H4 (cell line): ENCODE data around the gene NUDT8. TPM values are rescaled to one million over a fixed set of nuclear protein-coding genes. Genes with fewer than 3 reads are reported as not detected.

Experiments used
- DNase-seq: peaks from one replicate; pipeline ENCODE4 v3.0.0-alpha.2; 2015; ENCODE audit warnings: low spot score
- total RNA-seq: library from RNA; depleted of rRNA; stranded (reverse); fragments of >200 nt; shearing (Covaris generic); gene quantifications from 2 replicates; pipeline ENCODE4 v1.2.3, GENCODE V29; 2014; rRNA removed

NUDT8 gene, protein sequence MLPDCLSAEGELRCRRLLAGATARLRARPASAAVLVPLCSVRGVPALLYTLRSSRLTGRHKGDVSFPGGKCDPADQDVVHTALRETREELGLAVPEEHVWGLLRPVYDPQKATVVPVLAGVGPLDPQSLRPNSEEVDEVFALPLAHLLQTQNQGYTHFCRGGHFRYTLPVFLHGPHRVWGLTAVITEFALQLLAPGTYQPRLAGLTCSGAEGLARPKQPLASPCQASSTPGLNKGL
- total RNA-seq = 12.4 and 15.7 TPM in 2 replicates

DNA sequence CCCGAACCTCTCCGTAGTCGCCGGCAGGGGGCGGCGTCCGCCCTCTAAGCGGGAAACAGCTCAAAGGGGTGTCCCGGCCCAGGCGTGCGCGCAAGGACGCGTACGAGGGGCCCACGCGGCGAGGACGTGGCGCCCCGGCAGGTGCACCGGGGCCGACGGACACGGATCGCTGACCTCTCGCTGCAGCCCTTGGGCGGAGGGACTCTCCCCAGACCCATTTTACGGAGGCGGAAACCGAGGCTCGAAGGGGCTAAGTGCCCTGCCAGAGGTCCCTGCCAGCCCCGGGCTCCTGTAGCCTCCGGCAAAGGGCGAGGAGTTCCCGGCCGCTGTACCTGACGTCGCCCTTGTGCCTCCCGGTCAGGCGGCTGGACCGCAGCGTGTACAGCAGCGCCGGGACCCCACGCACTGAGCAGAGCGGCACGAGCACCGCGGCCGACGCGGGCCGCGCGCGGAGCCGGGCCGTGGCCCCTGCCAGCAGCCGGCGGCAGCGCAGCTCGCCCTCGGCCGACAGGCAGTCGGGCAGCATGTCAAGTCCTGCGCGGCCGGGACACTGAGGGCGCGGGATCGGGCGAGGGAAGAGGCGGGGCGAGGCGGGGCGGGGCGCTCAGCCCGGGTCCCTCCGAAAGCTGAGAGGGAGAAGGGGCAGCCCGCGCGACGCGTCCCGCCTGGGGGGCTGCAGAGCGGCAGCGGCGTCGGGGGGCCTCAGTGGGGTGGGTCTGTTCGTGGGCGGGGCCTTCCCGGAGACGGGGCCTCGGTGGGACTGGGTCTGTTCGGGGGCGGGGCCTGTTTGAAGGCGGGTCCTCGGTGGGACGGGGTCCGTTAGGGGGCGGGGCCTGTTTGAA, at the start of gene NUDT8:
Gene NUDT8, minus strand, starts transcription at position 552 of the 842 bp plus-strand sequence. Its CDS starts 26 bp downstream, at position 526.
- DNase-seq = peak; percentile 64

DNA sequence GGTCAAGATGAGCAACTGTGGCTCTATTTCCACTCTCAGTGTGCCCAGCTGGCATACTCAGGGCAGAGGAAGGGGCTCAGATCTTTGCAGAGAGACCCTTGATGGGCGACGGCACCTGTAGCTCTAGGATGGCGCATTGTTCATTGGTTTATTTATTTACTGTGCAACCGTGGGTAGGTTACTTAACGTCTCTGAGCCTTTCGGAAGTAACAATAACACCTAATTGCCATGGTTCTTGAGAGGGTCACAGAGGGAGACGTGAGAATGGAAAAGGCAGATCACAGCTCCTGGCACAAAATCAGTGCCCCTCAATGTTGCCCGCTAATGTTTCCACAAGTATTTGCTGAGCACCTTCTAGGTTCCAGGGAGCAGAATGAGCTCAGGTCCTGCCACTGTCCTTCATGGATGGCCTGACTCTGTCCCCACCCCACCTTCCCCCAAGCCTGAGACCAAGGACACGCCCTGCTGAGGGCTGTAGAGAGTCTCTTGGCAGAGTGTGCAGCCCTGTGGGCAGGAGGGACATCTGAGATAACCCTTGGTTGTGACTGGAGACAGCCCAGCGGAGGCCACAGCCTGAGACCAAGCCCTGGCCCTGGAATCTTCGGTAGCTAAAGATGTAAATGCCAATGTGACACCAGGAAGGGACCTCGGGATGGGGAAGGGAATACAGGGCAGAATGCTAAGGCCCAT, 45.5 kb upstream of the NUDT8 start:
- no peak for DNase-seq

DNA sequence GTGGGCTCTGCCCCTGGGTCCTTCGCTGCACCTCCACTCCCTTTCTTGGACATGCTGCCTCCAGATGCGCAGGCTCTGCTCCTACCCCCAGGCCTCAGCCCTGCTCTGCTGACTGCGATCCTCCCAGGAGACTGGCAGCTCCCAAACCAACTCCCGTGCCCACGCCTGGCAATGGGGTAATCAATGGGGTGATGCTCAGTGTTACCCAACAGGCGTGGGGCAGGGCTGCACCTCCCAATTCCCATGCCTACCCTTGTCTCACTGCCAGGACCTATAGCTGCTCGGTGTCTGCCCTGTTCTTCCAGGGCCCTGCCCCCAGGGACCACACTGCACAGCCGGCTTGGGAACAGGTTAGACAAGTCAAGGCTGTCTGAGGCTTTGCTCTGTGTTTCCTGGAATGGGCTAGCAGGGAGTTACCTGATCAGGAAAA, 44.7 kb upstream of the NUDT8 start, which contains the start of gene ALDH3B2:
Gene ALDH3B2, minus strand, starts transcription at position 182 of the 430 bp plus-strand sequence. CDS start 7,688 bp downstream, outside the sequence.
- DNase-seq = no peak

DNA sequence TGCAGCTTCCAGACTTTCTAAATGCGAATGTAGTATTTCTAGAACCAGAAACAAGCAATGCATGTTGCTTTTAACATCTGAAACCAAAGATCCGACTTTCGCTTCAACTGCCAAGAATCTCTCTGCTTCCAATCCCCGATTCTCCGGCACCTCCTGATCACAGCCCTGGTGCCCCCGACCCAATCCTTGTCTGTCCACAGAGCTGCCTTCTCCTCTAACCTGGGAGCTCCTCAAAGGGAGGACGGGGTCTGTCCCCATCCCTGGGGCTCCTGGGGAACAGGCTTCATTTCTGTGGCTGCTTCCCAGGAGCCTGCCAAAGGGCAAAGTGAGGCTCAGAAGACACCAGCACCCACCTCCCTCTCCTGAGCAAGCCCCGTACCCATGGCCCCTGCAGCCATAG, 44.2 kb upstream of the NUDT8 start:
- no peak for DNase-seq

DNA sequence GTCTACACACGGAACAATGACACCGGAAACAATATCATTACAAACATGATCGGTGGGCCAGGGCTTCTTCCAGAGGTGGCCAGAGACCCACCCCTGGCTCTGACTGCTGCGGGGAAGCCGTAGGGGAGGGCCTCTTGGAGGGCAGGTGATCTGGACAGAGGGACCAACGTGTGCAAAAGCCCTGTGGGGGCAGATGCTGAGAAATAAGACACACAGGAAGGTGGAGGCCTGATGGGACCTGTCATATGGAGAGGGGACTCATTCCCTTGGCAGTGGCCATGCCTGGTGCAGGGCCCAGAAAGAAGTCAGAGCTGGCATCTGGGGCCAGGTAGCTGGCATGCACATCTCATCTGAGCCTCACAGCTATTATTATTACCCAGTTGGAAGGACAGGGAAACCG, 43.6 kb upstream of the NUDT8 start:
- no peak for DNase-seq

DNA sequence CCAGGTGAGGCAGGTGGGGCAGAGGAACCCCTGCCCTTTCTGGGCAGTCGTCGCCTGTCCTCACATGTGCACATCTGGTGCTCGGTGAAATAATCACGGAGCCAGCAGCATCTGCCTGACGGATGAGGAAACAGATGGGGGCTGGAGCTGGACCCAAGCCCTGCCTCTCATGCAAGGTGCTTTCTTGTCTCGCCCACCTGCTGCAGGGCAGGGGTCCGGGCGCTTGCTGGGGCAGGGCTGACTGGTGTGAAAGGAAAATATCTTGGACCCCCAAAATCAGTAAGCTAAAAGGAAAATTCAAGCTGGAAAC, 41.4 kb upstream of the NUDT8 start:
- no peak for DNase-seq

DNA sequence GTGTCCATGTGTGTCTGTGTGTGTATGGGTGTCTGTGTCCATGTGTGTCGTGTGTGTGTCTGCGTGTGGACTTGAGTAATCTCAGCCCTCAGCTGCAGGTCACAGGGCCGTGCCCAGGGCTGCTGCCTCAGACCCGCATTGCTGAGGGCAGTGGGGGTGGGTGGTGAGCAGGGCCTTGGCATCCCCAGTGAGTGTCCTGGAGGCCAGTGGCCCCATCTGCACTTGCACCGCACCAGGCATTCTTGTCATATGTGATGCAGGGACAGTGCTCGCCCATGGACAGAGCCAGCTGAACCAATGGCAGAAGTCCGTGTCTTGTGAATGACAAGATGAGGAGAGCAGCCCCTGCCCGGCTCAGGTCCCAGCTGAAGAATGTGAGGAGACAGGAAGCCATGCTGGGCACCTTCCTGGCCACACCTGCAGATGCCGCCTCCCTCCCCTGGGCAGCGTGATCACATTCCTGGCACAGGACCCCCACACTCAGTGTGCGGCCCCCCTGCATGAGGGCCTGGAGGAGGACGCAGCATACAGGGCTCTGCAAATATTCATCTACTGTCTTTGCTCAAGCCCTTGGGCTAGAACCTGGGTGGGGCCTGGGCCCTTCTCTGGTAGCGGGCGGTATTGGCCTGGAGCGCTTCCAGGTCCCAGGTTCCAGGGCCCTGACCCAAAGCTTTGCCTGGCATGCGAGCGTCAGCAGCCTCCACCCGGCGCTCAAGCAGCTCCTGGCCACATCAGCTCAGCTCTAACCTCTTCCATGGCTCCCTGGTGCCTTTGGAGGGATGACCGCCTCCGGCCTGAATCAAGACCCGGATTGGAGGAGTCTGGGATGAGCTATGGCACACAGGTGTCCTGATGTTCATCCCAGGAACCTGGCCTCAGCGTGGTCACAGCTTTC, 40.8 kb upstream of the NUDT8 start:
- no peak for DNase-seq

DNA sequence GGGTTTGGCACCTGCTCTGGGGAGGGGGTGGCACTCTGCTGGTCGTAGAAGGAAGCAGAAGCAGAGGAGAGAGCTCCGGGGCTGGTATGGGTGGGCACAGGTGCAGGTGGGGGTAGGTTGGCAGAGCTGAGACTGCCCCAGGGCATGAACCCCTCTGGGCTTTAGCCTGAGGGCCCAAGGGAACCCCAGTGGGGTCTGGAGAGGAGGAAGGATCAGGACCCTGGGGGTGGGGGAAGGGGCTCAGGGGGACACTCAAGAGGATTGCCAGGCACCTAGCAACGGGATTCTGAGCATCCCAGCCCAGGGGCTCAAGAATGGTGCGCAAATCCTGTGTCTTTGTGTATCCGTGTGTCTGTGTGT, 38.4 kb upstream of the NUDT8 start:
- no peak for DNase-seq

DNA sequence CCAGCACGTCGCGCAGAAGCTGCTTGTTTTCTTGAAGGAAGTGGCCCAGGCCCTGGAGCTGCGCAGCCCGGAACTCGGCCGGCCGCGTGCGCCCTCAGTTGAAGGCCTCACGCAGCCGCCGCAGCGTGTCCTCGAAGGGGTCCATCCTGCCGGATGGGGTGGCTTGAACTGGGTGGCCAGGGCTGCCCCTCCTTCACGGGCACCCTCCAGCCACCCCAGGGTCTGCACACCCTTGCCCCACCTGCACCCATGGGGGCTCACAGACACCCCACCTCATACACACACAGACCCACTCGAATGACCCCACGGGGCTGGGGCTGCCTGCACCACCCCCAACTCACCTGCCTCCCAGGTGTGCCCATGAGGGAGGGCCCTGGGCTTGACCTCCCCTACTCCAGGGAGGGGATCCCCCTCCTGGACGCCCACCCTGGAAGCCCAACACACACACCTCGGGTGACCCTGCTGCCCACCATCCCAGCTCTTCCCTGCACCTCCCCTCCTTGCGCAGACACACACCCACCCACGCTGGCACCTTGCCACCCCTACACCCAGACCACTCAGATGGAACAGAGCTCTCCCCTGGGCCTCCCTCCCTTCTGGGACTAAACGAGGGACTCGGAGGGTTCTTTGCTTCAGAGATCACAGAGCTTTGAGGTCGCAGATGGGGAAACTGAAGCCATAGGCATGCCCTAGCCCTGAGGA, 37.9 kb upstream of the NUDT8 start:
- no peak for DNase-seq

DNA sequence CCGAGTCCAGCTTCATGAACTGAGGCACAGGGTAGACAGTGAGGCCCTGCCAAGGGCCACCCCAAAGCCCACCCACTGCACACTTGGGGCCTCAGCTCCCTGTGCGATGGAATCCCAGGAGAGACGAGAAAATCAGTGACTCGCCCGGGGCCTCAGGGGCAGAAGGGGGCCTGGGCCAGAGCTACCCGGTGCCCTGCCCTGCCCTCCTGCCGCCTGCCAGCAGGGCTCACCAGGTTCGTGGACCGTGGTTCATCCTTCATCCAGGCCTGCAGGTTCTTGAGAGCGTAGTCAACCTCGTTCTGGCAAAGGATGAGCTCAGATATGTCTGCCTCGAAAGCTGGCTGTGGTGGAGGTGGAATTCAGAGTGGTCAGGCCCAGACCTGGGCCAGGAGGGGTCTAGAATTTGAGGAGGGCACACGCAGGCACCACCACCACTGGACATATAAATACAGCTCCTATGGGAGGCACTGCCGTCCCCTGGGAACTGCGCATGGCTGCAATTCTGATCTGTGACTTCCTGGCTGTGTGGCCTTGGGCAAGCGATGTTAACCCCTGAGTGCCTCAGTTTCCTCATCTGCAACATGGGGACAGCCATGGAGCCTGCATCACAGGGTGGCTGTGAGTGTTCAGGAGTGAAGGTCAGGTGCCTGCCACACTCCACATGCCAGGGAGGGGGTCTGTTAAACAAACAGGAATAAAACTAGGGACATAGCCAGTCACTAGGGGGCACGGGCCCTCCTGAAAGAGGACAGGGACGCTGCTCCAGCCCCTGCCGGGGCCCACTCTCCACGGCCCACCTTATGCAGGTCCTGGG, 37.1 kb upstream of the NUDT8 start:
- DNase-seq = no peak

DNA sequence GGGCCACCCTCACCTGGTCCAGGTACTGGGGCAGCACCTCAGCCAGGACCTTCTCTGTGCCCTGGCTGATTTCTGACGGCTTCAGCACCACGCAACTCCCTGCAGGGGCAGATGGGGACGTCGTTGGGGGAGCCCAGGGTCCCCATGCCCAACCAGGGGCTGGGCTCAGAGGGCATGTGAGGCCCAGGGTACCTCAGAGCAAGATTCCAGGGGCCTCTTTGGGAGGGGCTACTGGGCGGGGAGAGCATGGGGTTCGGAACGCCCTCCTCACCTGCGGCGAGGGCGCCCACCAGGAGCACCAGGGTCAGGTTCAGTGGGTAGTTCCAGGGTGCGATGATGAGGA, 36.5 kb upstream of the NUDT8 start:
- no peak for DNase-seq

DNA sequence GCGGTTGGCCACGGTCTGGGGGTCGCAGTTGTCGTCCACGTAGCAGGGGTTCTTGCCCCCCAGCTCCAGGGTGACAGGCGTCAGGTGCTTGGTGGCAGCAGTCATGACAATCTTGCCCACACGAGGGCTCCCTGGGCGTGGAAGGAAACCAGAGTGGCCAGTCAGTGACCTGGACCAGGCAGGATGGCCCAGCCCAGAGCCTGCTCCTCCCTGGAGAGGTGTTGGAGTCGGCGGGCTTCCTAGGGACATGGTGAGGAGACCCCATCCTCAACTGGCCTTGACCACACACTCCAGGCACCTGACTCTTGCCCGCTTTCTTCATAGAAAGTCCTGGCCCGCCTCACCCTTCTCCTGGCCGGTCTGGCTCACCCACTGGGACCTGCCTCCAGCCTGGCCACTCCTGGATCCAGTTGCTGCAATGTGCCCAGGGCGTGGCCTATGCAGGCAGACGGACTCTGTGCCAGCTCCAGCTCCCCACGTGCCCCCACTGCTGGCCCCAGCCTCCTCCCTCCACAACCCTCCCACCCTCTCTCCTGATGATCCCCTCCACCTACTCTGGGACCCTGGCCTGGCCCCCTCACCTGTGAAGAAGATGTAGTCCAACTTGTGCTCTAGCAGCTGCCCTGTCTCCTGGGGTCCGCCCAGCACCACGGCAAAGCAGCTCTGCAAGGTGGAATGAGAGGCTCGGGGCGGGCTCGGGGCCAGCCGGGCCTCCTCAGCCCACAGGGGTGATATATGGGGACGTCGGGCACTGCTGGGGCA, 36.0 kb upstream of the NUDT8 start:
- DNase-seq = no peak

DNA sequence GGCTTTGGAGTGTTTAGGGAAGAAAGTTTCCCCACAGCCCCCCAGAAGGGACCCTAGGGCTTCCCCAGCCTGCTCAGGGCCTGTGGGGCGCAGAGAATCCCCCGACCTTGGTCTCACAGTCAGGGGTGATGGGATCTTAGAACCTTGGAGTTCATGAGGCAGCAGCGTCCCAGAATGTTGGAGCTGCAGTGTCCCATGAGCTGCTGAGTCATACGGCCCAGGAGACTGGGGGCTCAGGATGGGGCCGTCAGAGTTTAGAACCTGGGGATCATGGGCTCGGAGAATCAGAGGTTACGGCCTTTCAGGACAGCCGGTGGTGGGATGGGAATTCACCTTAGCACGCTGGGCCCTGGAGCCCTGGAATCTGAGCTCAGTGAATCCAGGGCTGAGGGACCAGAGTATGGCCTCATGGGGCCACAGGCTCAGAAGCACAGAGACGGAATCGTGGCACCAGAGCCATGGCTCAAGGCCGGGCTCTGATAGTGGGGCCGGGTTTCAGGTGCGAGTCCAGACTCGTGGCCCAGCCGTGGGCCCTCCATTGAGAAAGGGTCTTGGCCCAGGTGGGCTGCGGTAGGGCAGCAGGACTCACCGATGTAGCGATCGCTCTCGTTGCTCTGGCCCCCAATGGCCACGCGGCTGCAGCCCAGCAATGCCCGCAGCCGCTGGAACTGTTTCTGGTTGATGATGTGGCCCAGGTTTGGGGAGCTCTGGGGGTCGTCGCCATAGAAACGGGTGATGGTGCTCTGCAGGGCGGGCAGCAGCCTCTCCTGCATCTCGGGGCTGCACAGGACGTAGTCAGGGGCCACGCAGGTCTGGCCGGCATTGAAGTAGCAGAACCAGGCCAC, 35.2 kb upstream of the NUDT8 start:
- DNase-seq = no peak

DNA sequence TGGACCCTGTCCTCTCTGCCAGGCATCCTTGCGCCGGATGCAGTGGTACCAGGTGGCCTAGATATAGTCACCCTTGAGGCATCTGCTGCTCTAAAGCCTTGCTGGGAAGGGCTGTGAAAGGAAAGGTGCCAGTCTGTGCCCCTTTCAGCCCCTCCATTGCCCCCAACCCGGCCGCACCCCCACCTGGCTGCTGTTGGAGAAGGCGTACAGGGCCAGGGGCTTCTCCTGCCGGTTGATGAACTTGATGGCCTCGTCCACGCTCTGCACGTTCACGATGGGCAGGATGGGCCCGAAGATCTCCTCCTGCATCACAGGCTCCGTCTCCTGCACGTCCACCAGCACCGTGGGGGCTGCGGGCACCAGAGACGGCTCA, 34.5 kb upstream of the NUDT8 start:
- DNase-seq = no peak

DNA sequence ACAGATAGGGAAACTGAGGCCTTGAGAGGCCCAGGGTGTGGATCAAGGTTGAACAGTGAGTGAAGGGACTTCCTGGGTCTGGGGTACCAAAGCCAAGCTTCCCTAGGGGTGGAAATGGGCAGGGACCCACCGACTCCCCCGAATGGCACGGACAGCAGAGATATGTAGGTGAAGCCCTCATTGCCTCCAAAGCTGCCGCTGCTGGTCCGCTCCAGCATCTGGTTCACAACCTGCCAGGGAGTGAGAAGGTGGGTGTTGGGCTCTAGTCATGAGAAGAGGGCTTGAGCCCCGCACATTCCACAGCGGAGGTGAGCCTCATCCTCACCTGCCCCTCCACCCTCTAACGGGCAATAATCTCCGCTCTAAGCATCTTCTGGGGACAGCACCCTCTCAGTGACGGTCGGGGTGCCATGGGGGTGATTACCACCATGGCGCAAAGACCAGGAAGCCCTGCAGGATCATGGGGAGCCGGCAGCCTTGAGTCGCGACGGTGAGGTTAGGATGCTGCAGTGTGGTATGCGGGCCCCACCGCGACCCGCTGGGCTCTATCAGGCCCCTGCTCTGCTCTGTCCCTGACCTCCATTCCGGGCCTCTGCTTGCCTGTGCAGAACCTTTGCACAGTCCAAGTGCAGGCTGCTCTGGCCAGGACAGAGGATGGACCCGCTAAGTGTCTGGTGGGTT, 33.9 kb upstream of the NUDT8 start:
- no peak for DNase-seq

DNA sequence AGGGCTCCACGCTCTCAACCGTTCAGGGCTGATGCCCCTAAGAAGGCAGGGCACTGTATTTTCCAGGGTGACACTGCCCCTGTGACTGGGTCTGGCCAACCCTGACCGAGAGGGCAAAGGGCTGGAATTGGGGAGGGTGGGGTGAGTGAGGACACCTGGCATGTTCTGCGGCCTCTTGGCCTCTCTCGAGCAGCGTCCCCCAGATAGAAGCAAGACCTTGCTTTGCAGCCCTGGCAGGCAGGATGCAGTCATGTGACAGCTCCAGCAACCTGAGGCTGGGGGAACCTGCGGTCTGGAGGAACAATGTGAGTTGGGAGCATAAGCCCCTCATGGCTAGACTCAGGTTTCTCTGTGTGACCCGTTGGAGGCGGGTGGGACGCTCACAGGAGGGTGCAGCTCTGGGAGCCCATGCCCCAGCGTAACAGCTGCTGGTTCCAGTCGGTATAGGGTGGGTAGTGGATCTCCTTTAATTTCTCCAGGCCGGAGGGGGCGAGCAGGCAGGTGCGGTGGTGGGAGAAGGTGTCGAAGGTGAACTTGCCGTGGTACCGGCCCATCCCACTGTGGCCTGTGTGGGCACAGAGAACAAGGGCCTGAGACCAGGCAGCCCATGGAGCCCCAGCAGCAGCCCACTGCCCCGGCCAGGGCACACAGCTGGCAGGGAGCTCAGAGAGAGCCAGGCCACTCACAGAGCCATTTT, 33.2 kb upstream of the NUDT8 start:
- DNase-seq = no peak

DNA sequence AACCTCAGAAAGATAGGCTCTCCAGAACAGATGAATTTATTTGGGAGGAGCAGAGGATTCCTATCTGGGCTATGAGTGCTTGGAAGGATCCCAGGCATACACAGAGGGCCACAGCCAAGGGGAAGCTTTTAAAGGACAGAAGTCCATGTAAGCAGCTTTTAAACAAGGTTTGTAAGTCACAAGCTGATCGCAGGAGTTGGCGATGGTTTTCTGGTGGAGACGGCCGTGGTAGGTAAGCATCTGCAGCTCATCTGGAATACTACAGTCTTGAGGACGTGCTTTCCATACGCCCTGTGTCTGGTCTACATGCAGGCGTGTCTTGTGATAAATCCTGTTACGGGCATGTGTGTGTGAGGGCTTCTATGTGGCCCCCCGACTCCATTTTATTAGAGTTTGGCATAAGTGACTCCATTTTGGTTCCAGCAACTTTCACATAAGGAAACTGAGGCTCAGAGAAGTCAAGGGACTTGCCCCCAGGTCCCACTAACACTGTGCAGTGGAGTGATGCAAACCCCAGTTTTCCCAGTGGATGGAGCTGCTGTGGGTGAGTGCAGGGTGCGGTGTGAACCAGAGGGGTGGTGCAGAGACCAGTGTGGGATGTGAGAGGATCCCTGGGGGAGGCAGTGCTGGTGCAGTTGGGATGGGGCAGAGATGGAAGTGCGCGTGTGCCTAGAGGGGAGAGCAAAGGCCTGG, 32.6 kb upstream of the NUDT8 start:
- no peak for DNase-seq
